Kidney epithelial cell (primary cell): ENCODE data around the gene TMEM151A. TPM values are rescaled to one million over a fixed set of nuclear protein-coding genes. Genes with fewer than 3 reads are reported as not detected.

ENCODE experiments used
- DNase-seq: peaks from one replicate; pipeline ENCODE4 v3.0.0-alpha.2; 2010; ENCODE audit warnings: low read depth
- H3K27me3 ChIP-seq: 2 replicates; pipeline ENCODE4 v1.6.0; 2011; ENCODE audit warnings: low read length; ENCODE audit not compliant: control insufficient read depth, insufficient read depth
- H3K36me3 ChIP-seq: 2 replicates; pipeline ENCODE4 v1.5.1; 2011; ENCODE audit warnings: low read length; ENCODE audit not compliant: control insufficient read depth, insufficient read depth
- H3K4me3 ChIP-seq: 2 replicates; pipeline ENCODE4 v1.5.1; 2011; ENCODE audit warnings: low read depth, mild to moderate bottlenecking, control low read depth, low read length
- CTCF ChIP-seq: IDR thresholded peaks from 2 replicates; pipeline ENCODE4 v1.5.1; 2011; ENCODE audit warnings: mild to moderate bottlenecking, moderate library complexity, low read length, control low read depth, inconsistent platforms; ENCODE audit not compliant: insufficient read depth, poor library complexity, severe bottlenecking
- total RNA-seq: library from RNA; depleted of rRNA; stranded (reverse); fragments of >200 nt; gene quantifications from 2 replicates; pipeline ENCODE4 v1.2.3, GENCODE V29; 2015

Gene TMEM151A
- total RNA-seq, 1 donor from 2014 or later = 0.08 TPM

GRCh38 chr11:66292543-66293332 lies 1.0 kb downstream of the TMEM151A start:
- Histone ChIP-seq H3K27me3 (peaks cover 36% of the 10 kb centered on the region), H3K36me3 (no peaks in the 10 kb centered on the region), H3K4me3 (peak overlapping the region; percentile 42)
- no peak for DNase-seq
- no peak for TF ChIP-seq CTCF

- TF ChIP-seq CTCF = no peak
- H3K27me3 ChIP-seq = peaks cover 36% of the 10 kb centered on the region
These were observed 1.7 kb downstream of the TMEM151A start for GRCh38 chr11:66293352-66293751.

GRCh38 chr11:66293777-66294625 lies 2.3 kb downstream of the TMEM151A start:
- Histone ChIP-seq H3K27me3 (peaks cover 36% of the 10 kb centered on the region), H3K36me3 (no peaks in the 10 kb centered on the region), H3K4me3 (no peak overlapping the region)
- TF ChIP-seq CTCF = no peak
- no peak for DNase-seq

More at GRCh38 chr11:66293352-66293751, 1.7 kb downstream of the TMEM151A start:
- H3K4me3 ChIP-seq = no peak overlapping the region
- H3K36me3 ChIP-seq = no peaks in the 10 kb centered on the region
- no peak for DNase-seq

- Histone ChIP-seq H3K27me3 (peaks cover 36% of the 10 kb centered on the region), H3K4me3 (no peak overlapping the region), H3K36me3 (no peaks in the 10 kb centered on the region)
- TF ChIP-seq CTCF = no peak
- DNase-seq = no peak
These were observed 3.2 kb downstream of the TMEM151A start for GRCh38 chr11:66294626-66295620.

GRCh38 chr11:66297610-66298009 lies 5.9 kb downstream of the TMEM151A start:
- Histone ChIP-seq H3K27me3 (peaks cover 20% of the 10 kb centered on the region), H3K36me3 (no peaks in the 10 kb centered on the region), H3K4me3 (no peak overlapping the region)
- no peak for TF ChIP-seq CTCF
- no peak for DNase-seq
